HepG2 (cell line): Measurements from ENCODE around the gene MRPL2. TPM values are rescaled to one million over a fixed set of nuclear protein-coding genes. Genes with fewer than 3 reads are reported as not detected.
A peak's percentile ranks its signal among the peaks of the same experiment; 100 is the strongest.

Experiments
- ARNTL ChIP-seq: sonication (generic); formaldehyde crosslinking; IDR thresholded peaks from 2 replicates; pipeline ENCODE4 v1.4.0; 2020; ENCODE audit warnings: mild to moderate bottlenecking, missing genetic modification reagents
- ERF ChIP-seq: IDR thresholded peaks from 2 replicates; pipeline ENCODE4 v1.6.1; 2018; ENCODE audit warnings: missing biosample characterization, missing genetic modification reagents
- ETV5 ChIP-seq: IDR thresholded peaks from 2 replicates; pipeline ENCODE4 v1.6.1; 2018; ENCODE audit warnings: missing biosample characterization, missing genetic modification reagents, inconsistent platforms, borderline replicate concordance
- FOXA3 ChIP-seq: IDR thresholded peaks from 2 replicates; pipeline ENCODE4 v1.6.1; 2016; ENCODE audit warnings: missing genetic modification reagents, missing compliant biosample characterization
- FOXJ3 ChIP-seq: sonication (generic); formaldehyde crosslinking; IDR thresholded peaks from 2 replicates; pipeline ENCODE4 v1.4.0; 2020; ENCODE audit warnings: missing genetic modification reagents, mild to moderate bottlenecking, borderline replicate concordance
- KDM4B ChIP-seq: sonication (generic); formaldehyde crosslinking; IDR thresholded peaks from 2 replicates; pipeline ENCODE4 v1.4.0; 2020; ENCODE audit warnings: missing genetic modification reagents
- KLF11 ChIP-seq: IDR thresholded peaks from 2 replicates; pipeline ENCODE4 v1.6.1; 2016; ENCODE audit warnings: missing compliant biosample characterization
- KLF15 ChIP-seq: sonication (generic); formaldehyde crosslinking; IDR thresholded peaks from 2 replicates; pipeline ENCODE4 v1.8.1; 2023; ENCODE audit warnings: borderline replicate concordance, mild to moderate bottlenecking, inconsistent platforms, missing genetic modification reagents, mixed read lengths
- KMT2A ChIP-seq: sonication (generic); formaldehyde crosslinking; IDR thresholded peaks from 2 replicates; pipeline ENCODE4 v1.4.0; 2020; ENCODE audit warnings: missing genetic modification reagents
- MED1 ChIP-seq: sonication (generic); formaldehyde crosslinking; IDR thresholded peaks from 2 replicates; pipeline ENCODE4 v1.4.0; 2020; ENCODE audit warnings: missing genetic modification reagents
- MEIS1 ChIP-seq: sonication (generic); formaldehyde crosslinking; IDR thresholded peaks from 2 replicates; pipeline ENCODE4 v1.9.0; 2021; ENCODE audit warnings: mild to moderate bottlenecking, missing genetic modification reagents, moderate library complexity, borderline replicate concordance
- MXI1 ChIP-seq: IDR thresholded peaks from 3 replicates; pipeline ENCODE4 v1.6.1; 2012; ENCODE audit warnings: low read depth, low read length, inconsistent platforms, borderline replicate concordance
- PHF5A ChIP-seq: IDR thresholded peaks from one replicate; pipeline ENCODE4 v1.6.1; 2018; ENCODE audit warnings: low read depth, missing genetic modification reagents; ENCODE audit not compliant: unreplicated experiment
- RFX3 ChIP-seq: IDR thresholded peaks from 2 replicates; pipeline ENCODE4 v1.6.1; 2016; ENCODE audit warnings: missing biosample characterization, missing genetic modification reagents
- RFX5 ChIP-seq: IDR thresholded peaks from 2 replicates; pipeline ENCODE4 v1.6.1; 2011; ENCODE audit warnings: low read depth, low read length, improper control_type of control experiment
- TARDBP ChIP-seq: sonication (generic); formaldehyde crosslinking; IDR thresholded peaks from 2 replicates; pipeline ENCODE4 v1.8.0; 2022; ENCODE audit warnings: mild to moderate bottlenecking, missing genetic modification reagents
- ZKSCAN8 ChIP-seq: IDR thresholded peaks from 2 replicates; pipeline ENCODE4 v1.6.1; 2016; ENCODE audit warnings: borderline replicate concordance, missing genetic modification reagents, missing compliant biosample characterization
- ZNF317 ChIP-seq: sonication (generic); formaldehyde crosslinking; IDR thresholded peaks from 2 replicates; pipeline ENCODE4 v1.5.0; 2020; ENCODE audit warnings: mild to moderate bottlenecking, missing genetic modification reagents
- ZNF614 ChIP-seq: IDR thresholded peaks from 2 replicates; pipeline ENCODE4 v1.6.1; 2018; ENCODE audit warnings: missing biosample characterization, missing genetic modification reagents, inconsistent platforms, borderline replicate concordance
- ZNF839 ChIP-seq: sonication (generic); formaldehyde crosslinking; IDR thresholded peaks from 2 replicates; pipeline ENCODE4 v1.4.0; 2020; ENCODE audit warnings: missing genetic modification reagents, mild to moderate bottlenecking, borderline replicate concordance
- ZSCAN21 ChIP-seq: sonication (generic); formaldehyde crosslinking; IDR thresholded peaks from 2 replicates; pipeline ENCODE4 v1.8.0; 2022; ENCODE audit warnings: mild to moderate bottlenecking, missing genetic modification reagents, moderate library complexity, borderline replicate concordance
- polyA plus RNA-seq, 8 experiments: library from polyadenylated mRNA; depleted of rRNA in 3 of 8; stranded (reverse) in 7 of 8; unstranded in 1 of 8; fragments of >200 nt; fragmentation: Illumina TruSeq in 4 of 8; extraction: Trizol in 4 of 8; gene quantifications; 2 replicates each; pipeline versions ENCODE4 v1.2.1 to v1.2.3, GENCODE V29; 2011 to 2016; ENCODE audit warnings: low read depth in 4 of 8, missing spikeins in 1 of 8, mixed read lengths in 1 of 8; ENCODE audit not compliant: insufficient read depth in 1 of 8
- total RNA-seq, 5 experiments: library from RNA; depleted of rRNA; stranded (reverse); fragments of >200 nt; fragmentation: Illumina TruSeq; extraction: Trizol; gene quantifications; 2 replicates each; pipeline ENCODE4 v1.2.3, GENCODE V29; 2016; ENCODE audit warnings: low read depth in 1 of 5
- TF ChIP-seq, protein P1 (sequence below), 2 experiments: IDR thresholded peaks; 2 replicates each; pipeline ENCODE4 v1.6.1; 2011 to 2012; ENCODE audit warnings: low read length in 2 of 2, borderline replicate concordance in 1 of 2, low read depth in 1 of 2, mild to moderate bottlenecking in 1 of 2, moderate library complexity in 1 of 2
- TF ChIP-seq, protein P2 (sequence below): sonication (generic); formaldehyde crosslinking; IDR thresholded peaks from 2 replicates; pipeline ENCODE4 v1.4.0; 2020; ENCODE audit warnings: mild to moderate bottlenecking, low read depth, missing genetic modification reagents
- TF ChIP-seq, protein P3 (sequence below): sonication (generic); formaldehyde crosslinking; IDR thresholded peaks from 2 replicates; pipeline ENCODE4 v1.5.1; 2020; ENCODE audit warnings: missing genetic modification reagents, mild to moderate bottlenecking, borderline replicate concordance

MRPL2 gene
- total and polyA plus RNA-seq, 2 of the 13 experiments (the other 11 are each of a cell fraction or from before 2014, with no cell fraction given) = 56.8 to 65.6 TPM

DNA sequence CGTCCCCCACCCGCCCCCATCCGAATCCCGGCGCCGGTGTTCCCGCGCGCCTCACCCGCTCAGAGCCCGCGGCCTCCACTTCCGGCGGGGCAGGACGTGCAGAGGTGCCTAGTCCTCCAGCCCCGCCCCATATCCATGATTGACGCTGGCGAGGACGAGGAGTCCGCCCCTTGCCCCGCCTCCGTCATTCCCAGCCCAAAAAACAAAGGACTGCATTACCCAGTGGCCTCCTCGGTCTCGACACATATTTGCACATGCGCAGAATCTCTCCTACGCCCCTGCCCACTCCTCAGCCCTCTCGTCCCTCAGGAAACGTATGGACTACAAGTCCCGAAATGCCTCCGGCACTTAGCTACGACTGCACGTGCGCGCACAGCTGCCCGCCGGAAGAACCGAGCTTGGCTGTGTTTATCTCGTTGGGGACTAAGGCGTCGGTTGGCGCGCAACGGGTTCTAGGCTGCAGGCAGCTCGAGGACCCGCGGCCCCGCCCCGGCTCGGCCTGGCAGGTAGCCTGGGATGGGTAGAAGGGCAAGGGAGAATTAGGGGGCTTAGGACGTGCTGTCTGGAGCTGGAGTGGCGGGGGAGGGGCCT is 45.3 kb downstream of the MRPL2 start, which contains the start of the genes KLHDC3 and MEA1 (continued):
- TF ChIP-seq MXI1 (peak; percentile 99), ZSCAN21 (CRISPR knock-in tag) (peak; percentile 75; the same call in 1 of the 2 replicates), ERF (CRISPR knock-in tag) (no peak), ETV5 (CRISPR knock-in tag) (peak; percentile 72), KLF11 (CRISPR knock-in tag) (peak; percentile 86), ZKSCAN8 (CRISPR knock-in tag) (no peak), ZNF317 (CRISPR knock-in tag) (no peak), ARNTL (CRISPR knock-in tag) (peak; percentile 95), KLF15 (CRISPR knock-in tag) (no peak), ZNF839 (no peak; the same call in none of the 2 replicates), RFX5 (peak; percentile 74; the same call in 1 of the 2 replicates), FOXA3 (peak; percentile 50), FOXJ3 (CRISPR knock-in tag) (peak; percentile 42; the same call in 1 of the 2 replicates), MEIS1 (CRISPR knock-in tag) (peak; percentile 88), ZNF614 (CRISPR knock-in tag) (peak; percentile 72), RFX3 (CRISPR knock-in tag) (peak; percentile 32; the same call in 1 of the 2 replicates), PHF5A (CRISPR knock-in tag) (peak; percentile 72), MED1 (CRISPR knock-in tag) (peak; percentile 49), TARDBP (CRISPR knock-in tag) (peak; percentile 88; the same call in 1 of the 2 replicates), KDM4B (CRISPR knock-in tag) (no peak), KMT2A (CRISPR knock-in tag) (peak; percentile 21; the same call in 1 of the 2 replicates)
- TF ChIP-seq, protein P1, sequence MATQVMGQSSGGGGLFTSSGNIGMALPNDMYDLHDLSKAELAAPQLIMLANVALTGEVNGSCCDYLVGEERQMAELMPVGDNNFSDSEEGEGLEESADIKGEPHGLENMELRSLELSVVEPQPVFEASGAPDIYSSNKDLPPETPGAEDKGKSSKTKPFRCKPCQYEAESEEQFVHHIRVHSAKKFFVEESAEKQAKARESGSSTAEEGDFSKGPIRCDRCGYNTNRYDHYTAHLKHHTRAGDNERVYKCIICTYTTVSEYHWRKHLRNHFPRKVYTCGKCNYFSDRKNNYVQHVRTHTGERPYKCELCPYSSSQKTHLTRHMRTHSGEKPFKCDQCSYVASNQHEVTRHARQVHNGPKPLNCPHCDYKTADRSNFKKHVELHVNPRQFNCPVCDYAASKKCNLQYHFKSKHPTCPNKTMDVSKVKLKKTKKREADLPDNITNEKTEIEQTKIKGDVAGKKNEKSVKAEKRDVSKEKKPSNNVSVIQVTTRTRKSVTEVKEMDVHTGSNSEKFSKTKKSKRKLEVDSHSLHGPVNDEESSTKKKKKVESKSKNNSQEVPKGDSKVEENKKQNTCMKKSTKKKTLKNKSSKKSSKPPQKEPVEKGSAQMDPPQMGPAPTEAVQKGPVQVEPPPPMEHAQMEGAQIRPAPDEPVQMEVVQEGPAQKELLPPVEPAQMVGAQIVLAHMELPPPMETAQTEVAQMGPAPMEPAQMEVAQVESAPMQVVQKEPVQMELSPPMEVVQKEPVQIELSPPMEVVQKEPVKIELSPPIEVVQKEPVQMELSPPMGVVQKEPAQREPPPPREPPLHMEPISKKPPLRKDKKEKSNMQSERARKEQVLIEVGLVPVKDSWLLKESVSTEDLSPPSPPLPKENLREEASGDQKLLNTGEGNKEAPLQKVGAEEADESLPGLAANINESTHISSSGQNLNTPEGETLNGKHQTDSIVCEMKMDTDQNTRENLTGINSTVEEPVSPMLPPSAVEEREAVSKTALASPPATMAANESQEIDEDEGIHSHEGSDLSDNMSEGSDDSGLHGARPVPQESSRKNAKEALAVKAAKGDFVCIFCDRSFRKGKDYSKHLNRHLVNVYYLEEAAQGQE (IDR thresholded peaks at IDR 0.05; ENCODE audit: borderline replicate concordance in 1 of 2, low read depth in 1 of 2, low read length in 2 of 2) = no peak
- TF ChIP-seq, protein P2, sequence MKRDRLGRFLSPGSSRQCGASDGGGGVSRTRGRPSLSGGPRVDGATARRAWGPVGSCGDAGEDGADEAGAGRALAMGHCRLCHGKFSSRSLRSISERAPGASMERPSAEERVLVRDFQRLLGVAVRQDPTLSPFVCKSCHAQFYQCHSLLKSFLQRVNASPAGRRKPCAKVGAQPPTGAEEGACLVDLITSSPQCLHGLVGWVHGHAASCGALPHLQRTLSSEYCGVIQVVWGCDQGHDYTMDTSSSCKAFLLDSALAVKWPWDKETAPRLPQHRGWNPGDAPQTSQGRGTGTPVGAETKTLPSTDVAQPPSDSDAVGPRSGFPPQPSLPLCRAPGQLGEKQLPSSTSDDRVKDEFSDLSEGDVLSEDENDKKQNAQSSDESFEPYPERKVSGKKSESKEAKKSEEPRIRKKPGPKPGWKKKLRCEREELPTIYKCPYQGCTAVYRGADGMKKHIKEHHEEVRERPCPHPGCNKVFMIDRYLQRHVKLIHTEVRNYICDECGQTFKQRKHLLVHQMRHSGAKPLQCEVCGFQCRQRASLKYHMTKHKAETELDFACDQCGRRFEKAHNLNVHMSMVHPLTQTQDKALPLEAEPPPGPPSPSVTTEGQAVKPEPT (CRISPR knock-in tag) = no peak
- TF ChIP-seq, protein P3, sequence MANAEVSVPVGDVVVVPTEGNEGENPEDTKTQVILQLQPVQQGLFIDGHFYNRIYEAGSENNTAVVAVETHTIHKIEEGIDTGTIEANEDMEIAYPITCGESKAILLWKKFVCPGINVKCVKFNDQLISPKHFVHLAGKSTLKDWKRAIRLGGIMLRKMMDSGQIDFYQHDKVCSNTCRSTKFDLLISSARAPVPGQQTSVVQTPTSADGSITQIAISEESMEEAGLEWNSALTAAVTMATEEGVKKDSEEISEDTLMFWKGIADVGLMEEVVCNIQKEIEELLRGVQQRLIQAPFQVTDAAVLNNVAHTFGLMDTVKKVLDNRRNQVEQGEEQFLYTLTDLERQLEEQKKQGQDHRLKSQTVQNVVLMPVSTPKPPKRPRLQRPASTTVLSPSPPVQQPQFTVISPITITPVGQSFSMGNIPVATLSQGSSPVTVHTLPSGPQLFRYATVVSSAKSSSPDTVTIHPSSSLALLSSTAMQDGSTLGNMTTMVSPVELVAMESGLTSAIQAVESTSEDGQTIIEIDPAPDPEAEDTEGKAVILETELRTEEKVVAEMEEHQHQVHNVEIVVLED = peak; percentile 96
